ENCODE data around the gene TNS3.
"Not testable (repeated sequence)": the region's sequence is repeated elsewhere in the genome, so short reads cannot be mapped to it uniquely, and the experiment has no call there.

The TNS3 gene

DNA sequence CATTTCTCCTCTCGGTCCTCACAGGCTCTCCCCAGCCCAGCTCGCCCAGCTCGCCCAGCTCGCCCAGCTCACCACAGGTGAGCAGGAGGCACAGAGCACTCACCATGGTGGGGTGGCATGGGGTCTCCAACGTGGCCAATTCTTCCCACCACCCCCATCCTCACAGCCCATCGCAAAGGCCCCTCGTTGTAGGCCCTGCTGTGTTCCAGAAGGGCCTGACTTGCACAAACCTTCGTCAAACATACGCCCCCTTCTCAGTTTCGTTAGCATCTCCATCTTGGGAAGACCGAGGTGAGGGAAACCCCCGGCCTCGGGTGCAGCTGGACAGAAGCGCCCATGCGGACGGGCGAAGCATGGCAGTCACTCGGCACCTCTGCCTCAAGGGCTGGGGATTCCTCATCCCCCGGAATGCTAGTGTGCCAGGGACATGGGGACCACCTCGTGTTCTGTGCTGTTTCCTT lies 304.6 kb downstream of the TNS3 start:
- no peak for DNase-seq

DNA sequence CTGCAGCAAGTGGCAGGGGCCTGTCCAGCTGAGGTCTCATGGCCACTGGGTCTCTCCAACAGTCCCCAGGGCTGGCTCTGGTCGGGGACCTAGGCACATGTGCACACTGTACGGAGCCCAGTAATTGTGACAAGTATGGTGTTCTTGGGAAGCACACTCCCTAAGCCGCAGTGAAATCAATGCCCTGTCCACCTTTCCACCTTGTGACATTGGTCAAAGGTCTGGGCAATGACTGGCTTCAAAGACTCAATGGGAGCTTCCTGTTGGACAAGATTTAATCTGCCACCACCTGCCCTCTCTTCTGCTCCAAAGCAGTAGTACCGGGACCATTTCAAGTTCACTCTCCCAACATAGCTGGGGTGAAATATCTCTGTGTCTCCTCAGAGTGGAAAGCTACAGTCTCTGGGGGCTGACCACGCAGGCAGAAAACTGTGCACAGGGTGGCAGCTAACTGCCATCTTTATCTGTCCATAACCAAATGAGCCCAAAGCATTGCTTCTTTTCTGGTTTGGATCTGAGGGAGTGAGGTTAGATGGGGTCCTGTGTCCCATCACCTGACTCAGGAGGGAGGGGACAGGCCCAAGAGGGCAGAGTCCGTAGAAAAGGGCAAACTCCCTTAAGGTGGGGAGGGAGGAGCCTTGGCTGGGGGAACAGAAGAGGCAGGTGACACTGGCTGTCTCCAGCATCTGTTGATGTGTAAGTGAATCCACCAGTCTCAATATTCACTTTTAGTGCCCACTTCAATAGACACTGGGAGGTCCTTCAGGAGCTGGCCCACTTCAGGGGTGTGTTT lies 307.7 kb downstream of the TNS3 start:
- DNase-seq = no peak

DNA sequence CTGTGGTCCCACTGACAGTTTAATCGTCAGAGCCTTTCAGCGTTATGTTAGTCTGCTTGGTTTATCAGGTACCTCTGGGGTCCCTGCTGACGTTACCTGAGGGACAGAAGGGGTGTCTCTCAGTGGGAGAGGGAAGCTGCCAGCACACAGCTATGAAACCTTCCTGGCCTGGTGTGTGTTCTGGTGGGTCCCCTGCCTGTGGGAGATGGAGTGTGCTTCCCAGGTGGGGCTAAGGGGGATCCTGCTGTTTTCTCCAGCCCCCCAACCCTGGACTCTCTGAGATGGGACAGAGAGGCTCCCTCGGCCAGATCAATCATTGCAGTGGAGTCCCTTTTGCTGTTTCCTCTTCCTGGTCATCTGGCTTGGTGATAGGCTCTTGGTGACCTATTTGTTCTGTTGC lies 308.8 kb downstream of the TNS3 start:
- DNase-seq = no peak

DNA sequence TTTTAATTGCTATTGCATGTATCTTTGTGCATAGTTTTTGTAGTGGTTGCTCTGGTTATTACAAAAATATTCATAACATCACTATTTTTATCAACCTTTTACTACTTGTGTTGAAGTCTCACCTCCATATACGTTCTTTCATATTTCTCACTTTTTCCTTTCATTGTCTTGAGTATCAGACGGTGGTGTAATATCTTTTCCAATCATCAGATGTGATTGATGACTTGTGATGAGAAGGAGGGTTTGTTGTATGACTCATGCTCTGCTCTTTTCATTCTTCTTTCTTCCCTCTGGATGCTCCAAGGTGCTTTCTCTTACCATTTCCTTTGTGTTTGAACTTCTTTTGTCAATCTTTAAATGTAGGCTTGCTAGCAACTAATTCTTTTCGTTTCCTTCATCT lies 310.2 kb downstream of the TNS3 start:
- DNase-seq = no peak

DNA sequence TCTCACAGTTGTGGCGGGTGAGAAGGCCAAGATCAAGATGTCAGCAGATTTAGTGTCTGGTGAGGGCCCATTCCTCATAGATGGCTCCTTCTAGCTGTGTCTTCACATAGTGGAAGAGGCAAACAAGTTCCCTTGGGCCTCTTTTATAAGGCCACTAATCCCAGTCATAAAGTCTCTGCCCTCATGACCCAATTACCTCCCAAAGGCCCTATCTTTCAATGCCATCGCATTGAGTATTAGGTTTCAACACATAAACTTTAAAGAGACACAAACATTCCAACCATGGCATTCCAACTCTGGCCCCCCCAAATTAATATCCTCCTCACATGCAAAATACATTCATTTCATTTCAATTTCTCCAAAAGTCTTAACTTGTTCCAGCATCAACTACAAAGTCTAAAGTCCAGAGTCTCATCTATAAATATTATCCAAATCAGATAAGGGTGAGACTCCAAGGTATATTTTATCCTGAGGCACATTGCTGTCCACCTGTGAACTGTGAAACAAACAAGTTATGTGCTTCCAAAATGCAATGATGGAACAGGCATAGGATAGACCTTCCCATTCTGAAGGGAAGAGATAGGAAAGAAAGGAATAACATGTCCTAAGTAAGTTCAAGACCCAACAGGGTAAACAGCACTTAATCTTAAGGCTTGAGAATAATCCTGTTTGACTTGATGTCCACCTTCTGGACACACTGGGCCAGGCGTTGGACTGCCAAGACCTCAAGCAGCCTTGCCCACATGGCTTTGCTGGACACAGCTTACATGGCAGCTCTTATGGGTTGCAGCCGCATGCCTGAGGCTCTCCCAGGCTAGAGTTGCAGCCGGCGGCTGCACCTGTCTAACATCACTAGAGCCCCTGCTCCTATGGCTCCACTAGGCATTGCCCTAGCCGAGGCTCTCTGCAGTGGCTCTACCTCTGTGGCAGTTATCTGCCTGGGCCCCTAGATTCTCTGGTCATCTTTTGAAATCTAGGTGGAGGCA lies 312.8 kb downstream of the TNS3 start:
- no peak for DNase-seq

DNA sequence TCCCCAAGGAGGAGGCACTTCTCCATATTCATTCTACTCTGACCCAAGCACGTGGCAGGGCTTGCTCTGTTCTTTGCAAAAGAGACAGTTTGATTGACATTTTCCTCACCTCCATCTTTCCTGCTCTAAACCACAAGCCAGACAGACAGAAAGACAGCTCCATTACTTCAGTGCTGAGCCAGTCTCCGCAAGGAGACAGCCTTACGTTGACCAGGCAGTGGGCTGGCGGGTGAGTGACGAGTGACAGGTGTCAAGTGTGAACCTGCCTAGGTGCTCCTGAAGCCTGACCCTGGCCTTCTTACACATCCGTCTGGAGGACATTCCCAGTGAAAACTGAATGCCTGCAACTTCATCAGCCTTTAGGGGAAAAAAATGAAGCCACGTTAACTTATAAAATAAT lies 314.6 kb downstream of the TNS3 start:
- DNase-seq = no peak

DNA sequence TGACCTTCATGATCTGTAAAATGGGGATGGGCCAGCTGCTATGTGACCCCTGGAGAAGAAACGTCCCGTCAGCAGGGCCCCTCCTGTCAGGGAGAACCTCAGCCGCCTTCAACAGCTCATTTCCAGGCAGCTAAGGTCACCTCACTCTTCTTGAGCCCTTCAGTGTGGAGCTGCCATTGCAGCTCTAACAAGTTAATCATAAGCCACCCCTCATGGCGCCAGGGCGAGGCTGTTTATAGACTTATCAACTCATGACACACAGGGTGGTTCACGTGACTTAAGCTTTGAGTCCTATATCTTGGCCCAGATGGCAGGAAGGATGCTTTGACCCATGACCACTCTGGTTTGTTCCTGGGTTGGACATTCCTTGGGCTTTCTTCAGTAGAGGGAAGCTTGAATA lies 315.1 kb downstream of the TNS3 start:
- peak in 1 of 4 experiments; percentile 22 for DNase-seq

DNA sequence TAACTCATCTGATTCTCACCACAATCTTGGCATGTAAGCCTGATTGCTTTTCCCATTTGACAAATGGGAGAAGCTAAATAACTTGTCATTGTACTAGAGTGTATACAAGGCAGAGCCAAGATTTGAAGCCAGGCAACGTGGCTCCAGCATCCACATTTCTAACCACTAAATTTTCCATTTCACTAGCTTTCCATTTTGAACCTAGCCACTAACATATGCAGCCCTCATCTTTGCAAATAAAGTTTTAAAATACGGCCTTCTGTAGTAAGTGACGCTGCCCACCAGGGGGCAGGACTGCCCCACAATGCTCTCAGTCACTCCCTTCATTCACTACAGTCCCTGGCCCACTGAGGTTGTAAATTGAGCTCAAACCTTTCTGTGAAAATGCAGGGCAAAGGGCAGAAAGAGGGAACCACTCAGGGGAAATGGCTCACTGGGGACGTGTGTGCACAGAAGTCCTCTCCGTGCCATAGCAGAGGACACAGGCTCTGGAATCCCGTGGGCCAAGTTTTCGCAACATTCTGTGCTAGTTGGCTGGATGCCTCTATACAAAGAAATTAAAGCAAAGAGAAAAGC lies 315.7 kb downstream of the TNS3 start:
- peak; percentile 73 to 81 (median 80) for DNase-seq

DNA sequence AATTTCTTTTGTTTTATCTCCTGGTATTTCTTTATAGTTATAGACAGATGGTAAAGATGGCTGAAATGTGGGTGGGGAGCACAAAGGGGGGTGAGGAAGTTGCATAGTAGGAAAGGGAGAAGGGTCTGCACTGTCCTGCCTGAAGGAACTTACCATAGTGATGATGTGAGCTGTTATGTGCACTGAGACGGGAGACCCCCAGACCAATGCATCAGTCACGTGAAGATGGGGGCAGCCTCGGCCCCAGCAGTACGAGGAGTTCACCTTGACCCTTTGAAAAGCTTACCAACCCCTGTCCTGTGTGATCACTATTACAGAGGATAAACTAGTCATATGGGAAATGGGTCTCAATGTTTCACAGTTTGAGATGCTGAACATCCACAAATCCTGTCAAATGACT lies 316.3 kb downstream of the TNS3 start:
- DNase-seq = no peak

DNA sequence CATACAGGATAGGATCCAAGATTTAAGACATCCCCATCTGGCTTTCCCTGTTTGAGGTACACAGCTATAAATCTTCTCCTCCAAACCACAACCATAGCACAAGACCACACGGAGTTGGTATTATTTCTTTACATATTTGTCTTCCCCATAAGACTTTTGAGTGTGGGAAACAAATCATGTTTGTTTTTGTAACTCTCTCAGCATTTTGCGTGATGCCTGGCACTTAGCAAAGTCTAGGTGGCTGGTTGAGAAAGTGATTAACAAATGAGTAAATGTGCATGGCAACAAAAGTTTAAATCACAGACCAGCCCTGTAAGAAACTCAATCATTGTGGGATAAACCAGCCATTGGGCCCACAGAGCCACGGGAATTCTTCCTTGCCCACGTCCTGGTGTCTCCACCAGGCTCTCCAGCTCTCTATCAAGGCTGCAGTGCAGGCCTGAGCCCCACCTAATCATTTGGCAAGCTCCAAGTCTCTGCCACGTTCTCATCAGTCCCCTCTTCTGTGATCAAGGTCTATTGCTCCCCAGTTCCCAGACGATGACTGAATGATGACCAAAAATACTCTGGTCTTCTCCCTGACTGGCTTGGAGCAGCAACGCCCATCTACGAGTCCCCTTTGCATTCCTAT lies 317.8 kb downstream of the TNS3 start:
- DNase-seq = no peak

DNA sequence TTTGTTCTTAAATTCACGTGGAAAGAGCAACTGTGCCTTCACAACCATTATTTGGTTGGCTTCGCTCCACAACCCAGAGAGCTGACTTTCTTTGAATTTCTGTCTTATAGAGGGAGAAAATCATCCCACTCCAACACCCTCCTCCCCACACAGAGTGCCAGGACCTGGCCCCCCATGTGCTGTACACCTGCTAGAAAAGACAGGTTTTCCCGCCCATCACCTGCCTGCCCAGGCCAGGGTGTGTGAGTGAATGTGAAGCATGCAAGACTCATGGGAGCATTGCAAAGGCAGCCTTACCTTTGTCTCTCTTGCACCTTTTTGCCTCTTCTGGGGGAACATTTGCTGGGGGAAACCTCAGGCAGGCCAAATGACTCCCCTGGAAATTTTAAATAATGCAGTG lies 319.0 kb downstream of the TNS3 start:
- no peak for DNase-seq

DNA sequence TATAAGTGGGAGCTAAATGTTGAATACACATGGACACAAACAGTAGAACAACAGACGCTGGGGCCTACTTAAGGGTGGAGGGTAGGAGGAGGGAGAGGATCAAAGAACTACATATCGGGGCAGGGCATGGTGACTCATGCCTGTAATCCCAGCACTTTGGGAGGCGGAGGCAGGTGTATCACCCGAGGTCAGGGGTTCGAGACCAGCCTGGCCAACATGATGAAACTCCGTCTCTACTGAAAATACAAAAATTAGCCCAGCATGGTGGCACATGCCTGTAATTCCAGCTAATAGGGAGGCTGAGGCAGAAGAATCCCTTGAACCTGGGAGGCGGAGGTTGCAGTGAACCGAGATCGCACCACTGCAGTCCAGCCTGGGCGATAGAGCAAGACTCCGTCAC lies 319.8 kb downstream of the TNS3 start:
- DNase-seq = not testable (repeated sequence)

DNA sequence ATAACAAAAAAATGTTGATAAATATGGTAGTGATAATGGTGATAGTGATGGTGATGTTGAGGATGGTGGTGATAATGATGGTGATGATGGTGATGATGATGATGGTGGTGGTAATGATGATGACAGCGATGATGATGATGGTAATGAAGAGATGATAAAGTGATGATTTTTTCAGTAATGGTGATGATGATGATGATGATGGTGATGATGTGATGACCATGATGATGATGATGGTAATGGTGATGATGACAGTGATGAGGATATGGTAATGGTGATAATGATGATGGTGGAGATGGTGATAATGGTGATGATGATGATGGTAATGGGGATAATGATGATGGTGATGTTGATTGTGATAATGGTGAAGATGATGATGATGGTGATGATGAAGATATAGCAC lies 321.6 kb downstream of the TNS3 start:
- no peak for DNase-seq

DNA sequence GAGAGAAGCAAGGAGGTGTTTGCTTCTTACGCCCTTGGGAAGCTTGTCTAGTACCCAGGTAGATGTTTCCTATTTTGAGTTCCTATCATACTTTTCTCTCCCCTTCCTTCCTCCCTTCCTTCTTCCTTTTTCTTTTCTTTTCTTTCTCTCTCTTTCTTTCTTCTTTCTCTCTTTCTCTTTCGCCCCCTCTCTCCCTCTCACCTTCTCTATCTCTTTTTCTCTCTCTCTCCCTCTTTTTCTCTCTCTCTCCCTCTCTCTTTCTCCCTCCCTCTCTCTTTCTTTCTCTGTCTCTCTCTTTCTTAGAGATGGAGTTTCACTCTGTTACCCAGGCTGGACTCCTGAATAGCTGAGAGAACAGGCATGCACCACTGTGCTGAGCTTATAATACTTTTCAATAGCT lies 322.2 kb downstream of the TNS3 start:
- DNase-seq = no peak

DNA sequence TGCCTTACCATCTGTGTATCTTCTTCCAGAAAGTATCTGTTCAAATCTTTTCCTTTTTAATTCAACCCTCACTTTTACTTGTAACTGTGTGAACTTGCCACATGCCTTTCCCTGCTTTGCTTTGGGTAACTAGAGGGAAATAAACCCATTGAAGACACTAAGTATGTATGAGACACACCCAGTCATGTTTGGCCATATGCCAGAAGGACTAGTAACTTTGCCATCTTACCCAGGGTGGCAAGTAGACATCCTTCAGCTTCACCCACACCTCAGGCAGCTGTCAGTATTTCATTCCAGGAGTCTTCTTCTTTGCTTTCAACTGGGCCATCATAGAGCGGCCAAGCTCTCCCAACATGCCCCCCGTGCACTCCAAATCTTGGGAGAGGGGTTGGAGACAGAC lies 323.1 kb downstream of the TNS3 start:
- no peak for DNase-seq

DNA sequence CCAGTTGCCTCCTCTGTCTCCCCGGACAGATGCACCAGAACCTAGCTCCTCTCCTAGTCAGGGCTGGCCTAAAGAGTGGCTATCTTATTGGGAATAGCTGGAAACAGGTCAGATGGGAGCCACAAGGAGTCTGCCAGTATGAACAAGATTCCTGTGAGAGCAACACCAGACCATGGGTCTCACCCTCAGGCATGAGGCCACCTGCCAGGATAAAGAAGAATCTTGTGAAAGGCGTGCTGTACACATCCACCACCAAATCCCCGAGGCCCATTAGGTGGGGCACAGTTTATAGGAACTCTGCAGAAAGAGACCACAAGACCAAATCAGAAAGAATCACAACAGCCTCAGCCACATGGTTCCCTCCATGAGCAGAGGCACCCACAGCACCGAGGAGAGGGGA lies 325.9 kb downstream of the TNS3 start:
- DNase-seq = no peak

DNA sequence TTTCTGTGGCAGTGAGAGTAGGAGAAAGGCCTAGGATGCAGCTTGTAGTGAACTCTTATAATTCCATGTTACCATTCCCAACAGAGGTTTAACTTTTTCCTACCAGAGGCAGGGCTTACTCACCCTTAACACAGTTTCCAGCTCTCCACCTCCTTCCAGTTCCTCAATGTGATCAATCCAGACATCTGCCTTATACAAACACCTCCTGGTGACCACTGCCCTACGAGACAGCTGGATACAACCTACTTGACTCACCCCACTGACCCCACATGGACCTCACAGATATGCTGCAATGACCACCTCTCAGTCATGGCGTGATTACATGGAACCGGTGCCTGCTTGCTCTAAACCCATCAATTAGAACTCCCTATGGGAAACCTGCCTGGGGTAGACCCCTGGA lies 326.5 kb downstream of the TNS3 start:
- DNase-seq = peak in 2 of 4 experiments; percentile 13 to 42

DNA sequence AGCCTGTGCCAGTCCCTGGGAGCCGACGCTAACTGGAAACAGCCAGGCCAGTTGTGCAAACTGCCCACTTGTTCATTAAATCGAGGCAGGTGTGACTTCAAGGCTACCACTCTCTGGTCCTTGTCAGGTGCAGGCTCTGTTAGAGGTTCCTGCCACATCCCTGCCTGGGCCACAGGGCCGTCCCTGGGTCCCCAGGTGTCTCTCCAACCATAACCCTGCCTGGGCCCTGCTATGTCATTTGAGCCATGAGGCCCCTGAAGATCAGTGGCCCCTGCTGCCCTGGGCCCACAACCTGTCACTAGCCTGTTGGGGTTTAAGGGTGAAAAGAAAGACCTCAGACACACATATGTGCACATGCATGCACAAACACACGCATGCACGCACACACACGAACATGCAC lies 326.9 kb downstream of the TNS3 start:
- no peak for DNase-seq

DNA sequence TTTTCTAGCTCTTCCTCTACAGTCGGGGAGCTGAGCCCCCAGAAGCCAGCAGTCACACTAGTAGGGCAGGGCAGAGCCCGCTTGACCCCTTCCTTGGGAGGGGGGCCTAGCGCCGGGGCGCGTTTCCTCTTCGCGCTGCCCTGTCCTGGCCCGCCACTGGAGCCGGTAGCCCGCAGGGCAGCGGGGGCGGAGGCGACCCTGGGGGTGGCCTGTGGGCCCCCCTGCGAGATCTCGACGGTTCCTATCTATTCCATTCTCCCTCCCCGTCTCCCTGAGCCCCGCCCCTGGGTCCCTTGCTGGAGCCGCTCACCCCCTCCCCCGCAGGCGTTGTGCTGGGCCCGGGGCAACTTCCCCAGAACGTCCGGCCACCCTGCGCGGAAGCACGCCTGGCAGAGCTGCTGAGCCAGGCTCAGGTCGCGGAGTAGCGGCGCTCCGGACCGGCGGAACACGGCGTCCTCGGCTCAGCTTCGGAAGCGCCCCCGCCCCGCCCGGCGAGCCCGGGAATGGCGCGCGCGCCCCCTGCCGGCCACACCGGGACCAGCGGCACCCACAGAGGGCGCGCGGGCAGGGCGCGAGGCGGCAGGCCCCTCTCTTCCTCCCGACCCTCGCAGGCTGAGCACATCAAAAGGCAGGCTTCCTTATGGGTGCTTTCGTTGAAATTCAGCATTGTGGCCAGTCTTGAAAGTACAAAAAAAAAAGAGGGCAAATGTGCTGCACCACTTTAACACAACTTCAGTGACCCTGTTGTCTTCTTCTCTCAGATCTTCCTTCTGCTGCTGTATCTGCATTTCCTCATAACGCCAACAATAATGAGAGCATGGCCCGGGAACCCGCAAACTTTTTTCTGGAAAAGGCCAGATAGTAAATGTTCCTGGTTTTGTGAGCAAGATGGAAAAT lies 327.6 kb downstream of the TNS3 start:
- peak; percentile 81 to 91 (median 86) for DNase-seq

DNA sequence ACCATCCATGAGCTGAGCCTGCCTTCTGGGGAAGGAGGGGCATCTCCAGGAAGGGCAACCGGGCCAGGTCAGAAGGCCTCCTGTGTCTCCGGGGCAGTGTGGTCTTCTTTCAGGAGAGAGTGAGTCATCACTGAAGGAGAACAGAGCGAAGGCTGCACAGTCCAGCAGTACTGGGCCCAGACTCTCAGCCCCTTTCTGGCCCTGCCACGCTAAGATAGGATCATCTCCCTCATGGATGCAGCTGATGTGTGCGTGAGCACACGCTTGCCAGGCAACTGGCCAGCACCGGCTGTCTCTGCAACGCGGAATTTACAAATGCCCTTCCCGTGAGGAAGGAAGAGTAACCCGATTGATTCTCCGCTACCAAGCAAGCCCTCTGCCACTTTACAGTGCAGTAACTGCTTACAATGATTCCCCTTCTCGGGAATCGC lies 328.2 kb downstream of the TNS3 start:
- DNase-seq = peak; percentile 51 to 69 (median 59)

DNA sequence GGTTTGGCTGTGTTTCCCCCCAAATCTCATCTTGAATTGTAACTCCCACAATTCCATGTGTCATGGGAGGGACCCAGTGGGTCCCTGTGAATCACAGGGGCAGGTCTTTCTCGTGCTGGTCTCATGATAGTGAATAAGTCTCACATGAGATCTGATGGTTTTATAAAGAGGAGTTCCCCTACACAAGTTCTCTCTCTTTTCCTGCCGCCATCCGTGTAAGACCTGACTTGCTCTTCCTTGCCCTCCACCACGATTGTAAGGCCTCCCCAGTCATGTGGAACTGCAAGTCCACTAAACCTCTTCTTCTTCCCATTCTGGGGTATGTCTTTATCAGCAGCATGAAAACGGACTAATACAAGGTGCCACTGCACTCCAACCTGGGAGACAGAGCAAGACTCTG lies 329.2 kb downstream of the TNS3 start:
- DNase-seq = peak in 2 of 4 experiments; percentile 17 to 31

DNA sequence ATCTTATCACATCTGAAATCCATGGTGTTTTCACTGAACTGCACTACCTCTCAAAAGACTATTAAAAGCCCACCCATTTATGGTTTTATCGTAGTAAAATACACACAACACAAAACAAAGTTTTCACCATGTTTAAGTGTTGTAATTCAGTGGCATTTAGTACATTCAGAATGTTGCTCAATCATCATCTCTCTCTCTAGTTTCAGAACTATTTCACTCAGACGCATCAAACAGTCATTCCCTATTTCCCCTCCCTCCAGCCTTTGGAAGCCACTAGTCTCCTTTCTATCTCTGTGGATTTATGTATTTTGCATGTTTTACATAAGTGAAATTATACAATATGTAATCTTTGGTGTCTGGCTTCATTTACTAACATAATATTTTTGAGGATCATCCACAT lies 332.6 kb downstream of the TNS3 start:
- DNase-seq = no peak
